Measurements from ENCODE around the gene CARMIL3. TPM values are rescaled to one million over a fixed set of nuclear protein-coding genes. Genes with fewer than 3 reads are reported as not detected.

CARMIL3 gene
- total RNA-seq, 4 donors from 2014 or later = 0.17 to 0.33 (median 0.22) TPM; not detected in 1

DNA sequence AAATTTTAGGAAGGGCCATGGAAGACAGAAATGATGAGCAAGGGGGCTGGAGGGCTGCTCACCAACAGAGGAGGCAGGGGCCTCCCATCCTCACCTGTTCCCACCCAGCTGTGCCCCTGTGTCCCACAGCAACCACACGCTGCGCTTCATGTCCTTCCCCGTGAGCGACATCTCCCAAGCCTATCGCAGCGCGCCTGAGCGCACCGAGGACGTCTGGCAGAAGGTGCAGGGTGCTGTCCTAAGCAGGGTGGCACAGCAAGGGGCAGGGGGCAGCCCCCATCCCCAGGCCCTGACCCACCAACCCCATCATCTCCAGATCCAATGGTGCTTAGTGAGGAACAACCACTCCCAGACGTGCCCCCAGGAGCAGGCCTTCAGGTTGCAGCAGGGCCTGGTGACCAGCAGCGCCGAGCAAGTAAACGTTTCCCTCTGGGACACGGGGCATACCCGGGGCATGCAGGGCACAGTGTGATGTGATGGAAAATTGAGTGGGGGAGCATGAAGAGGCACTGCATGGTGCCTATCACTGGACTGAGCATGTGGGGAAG is 8.1 kb downstream of the CARMIL3 start:
- no peak for TF ChIP-seq CTCF (IDR thresholded peaks at IDR 0.05; ENCODE audit: low read depth)

DNA sequence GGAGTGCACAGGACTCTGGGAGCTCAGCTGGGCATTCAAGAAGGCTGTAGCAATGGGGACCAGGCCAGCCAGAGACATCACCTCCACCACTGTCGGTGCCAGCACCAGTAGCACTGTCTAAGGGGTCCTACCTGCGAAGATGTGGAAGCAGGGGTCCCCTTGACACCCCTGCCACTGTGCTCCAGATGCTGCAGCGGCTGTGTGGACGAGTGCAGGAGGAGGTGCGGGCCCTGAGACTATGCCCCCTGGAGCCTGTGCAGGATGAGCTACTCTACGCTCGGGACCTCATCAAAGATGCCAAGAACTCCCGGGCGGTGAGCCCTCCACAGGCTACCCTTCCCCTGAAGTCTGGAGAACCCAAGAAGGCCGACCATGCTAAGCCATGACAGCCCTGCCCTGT is 8.6 kb downstream of the CARMIL3 start:
- TF ChIP-seq CTCF (IDR thresholded peaks at IDR 0.05; ENCODE audit: low read depth) = no peak

- TF ChIP-seq CTCF (IDR thresholded peaks at IDR 0.05; ENCODE audit: low read depth) = no peak
These were observed 9.4 kb downstream of the CARMIL3 start for GRCh38 chr14:24060984-24061913.

DNA sequence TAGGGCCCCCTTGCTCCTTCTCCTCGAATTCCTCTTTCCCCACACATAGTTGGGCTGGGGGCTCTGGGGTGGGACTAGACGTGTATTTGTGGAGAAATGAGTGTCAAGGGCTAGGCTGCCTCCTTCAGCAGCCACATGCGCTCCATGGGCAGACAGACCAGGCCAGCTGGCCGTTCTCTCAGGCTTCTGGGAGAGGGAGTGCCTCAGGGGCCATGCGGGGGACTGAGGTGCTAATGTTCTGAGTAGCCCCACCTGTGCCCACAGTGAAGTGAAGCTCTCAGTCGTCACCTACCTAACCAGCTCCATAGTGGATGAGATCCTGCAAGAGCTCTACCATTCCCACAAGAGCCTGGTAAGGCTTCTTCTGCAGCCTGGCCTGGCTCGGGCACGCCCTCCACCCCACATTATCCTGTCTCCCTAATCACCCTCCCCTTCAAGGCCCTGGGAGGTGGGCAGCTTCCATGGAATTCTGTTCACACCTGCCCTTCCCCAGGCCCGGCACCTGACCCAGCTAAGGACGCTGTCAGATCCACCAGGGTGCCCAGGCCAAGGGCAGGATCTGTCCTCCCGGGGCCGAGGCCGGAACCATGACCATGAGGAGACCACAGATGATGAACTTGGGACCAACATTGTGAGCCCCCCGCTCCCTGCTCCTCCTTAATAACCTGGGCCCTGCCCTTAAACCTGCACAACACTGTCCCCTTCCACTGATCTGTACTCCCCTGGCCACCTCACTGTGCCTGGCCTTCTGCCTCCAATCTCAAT is 10.6 kb downstream of the CARMIL3 start:
- no peak for TF ChIP-seq CTCF (IDR thresholded peaks at IDR 0.05; ENCODE audit: low read depth)

DNA sequence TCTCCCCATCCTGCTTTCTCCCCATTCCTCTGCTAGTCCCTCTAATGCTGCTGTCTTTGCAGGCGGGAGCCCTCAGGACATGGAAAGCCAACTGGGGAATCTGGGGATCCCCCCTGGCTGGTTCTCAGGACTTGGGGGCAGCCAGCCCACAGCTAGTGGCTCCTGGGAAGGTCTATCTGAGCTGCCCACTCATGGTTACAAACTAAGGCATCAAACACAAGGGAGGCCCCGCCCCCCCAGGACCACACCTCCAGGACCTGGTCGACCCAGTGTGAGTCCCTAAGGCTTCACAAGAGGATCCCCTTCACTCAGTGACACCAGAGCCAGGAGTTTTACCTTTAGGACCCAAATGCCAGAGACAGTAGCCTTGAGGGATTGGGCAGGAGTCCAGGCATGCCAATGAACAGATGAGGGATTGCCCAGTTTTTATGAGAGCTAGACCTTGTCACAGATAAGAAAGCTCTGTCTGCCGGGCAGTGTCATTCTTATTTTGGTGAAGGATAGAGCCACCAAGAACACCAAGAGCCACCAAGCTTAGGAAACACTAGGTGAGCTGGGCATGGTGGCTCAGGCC is 11.5 kb downstream of the CARMIL3 start:
- TF ChIP-seq CTCF (IDR thresholded peaks at IDR 0.05; ENCODE audit: low read depth) = no peak

DNA sequence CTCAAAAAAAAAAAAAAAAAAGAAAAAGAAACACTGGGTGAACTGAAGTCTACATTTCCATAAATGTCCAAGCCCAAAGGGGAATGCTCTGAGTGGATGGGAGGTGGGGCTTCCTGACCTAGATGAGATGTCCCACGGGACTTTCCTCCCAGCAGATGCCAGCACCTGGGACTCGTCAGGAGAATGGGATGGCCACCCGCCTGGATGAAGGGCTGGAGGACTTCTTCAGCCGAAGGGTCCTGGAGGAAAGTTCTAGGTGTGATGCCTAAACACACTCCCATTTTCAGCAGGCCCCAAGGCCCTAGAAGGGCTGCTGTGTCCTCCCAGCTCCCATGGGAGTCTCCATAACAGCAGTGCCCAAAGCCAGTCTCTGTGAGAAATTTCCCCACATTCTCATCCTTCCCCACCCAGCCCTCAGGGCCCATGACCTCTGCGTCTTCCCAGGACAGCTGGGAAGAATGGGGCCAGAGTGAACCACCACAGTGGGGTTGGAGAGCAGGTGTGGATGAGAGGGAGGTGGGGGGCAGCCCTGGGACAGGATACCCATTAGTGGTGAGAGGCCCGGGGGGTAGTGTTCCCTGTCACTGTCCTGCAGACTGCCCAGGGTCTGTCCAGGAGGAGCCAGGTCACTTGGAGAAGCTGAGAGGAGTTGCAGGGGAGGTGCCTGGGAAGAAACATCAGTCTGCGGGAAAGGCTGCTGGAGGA is 12.4 kb downstream of the CARMIL3 start:
- no peak for TF ChIP-seq CTCF (IDR thresholded peaks at IDR 0.05; ENCODE audit: low read depth)
